Activated naive CD4-positive, alpha-beta T cell treated with anti-CD3 and anti-CD28 coated beads, Interleukin-2, amount 10 ng/mL, durations not matched to agents 7 days and 5 days (primary cell): ENCODE data around the gene EXOSC2.

Source experiments
- CTCF ChIA-PET: fragments of 350-600 bp; sonication (Branson Sonifier 250); formaldehyde crosslinking; loops from one replicate; lab custom pipeline; 2021; ENCODE audit warnings: antibody characterized with exemption; lab: Charles Lee
- DNase-seq: peaks from one replicate; pipeline ENCODE4 v3.0.0-alpha.2; 2020
- H3K27ac Mint-ChIP-seq: one replicate; pipeline ENCODE4 v1.8.0; 2021; ENCODE audit warnings: mild to moderate bottlenecking, moderate library complexity, mixed read lengths
- H3K27me3 Mint-ChIP-seq: one replicate; pipeline ENCODE4 v1.8.0; 2021; ENCODE audit warnings: mild to moderate bottlenecking, mixed read lengths
- H3K36me3 Mint-ChIP-seq: one replicate; pipeline ENCODE4 v1.8.0; 2021; ENCODE audit warnings: mixed read lengths
- H3K4me1 Mint-ChIP-seq: one replicate; pipeline ENCODE4 v1.8.0; 2021; ENCODE audit warnings: mixed read lengths
- H3K4me3 Mint-ChIP-seq: one replicate; pipeline ENCODE4 v1.8.0; 2021; ENCODE audit warnings: mild to moderate bottlenecking, moderate library complexity, mixed read lengths
- H3K9me3 Mint-ChIP-seq: one replicate; pipeline ENCODE4 v1.8.0; 2021; ENCODE audit warnings: mixed read lengths

EXOSC2 gene

GRCh38 chr9:130693426-130694191 lies at the start of gene EXOSC2:
Gene EXOSC2, plus strand, starts transcription at chr9:130693780. Its CDS starts 12 bp downstream, at chr9:130693792.
- CTCF ChIA-PET, result interaction anchor here (1.1 to 2.3 kb wide), 8 partner anchors 8 to 16 kb away, joined by 3 to 15 read pairs (median 5); no protein-coding TSS in a partner anchor
- Mint-ChIP-seq H3K36me3 (peaks cover 25% of the 10 kb centered on the region), H3K27ac (peak within 1 kb of the TSS; percentile 91), H3K4me1 (peaks cover 51% of the 10 kb centered on the region), H3K27me3 (peaks cover 9% of the 10 kb centered on the region), H3K4me3 (peak within 1 kb of the TSS; percentile 90), H3K9me3 (peaks cover 2% of the 10 kb centered on the region)
- peak; percentile 100 for DNase-seq

GRCh38 chr9:130651221-130651620 lies 42.4 kb upstream of the EXOSC2 start:
- no peak overlapping the region for H3K27ac Mint-ChIP-seq
- no peak for DNase-seq
- H3K36me3 Mint-ChIP-seq, result no peaks in the 10 kb centered on the region
- no peaks in the 10 kb centered on the region for H3K9me3 Mint-ChIP-seq
- no peak overlapping the region for H3K4me3 Mint-ChIP-seq
- CTCF ChIA-PET, result no interaction called here
- no peaks in the 10 kb centered on the region for H3K4me1 Mint-ChIP-seq
- H3K27me3 Mint-ChIP-seq, result peaks cover 29% of the 10 kb centered on the region

- Mint-ChIP-seq H3K27ac (no peak overlapping the region), H3K36me3 (no peaks in the 10 kb centered on the region), H3K27me3 (peaks cover 35% of the 10 kb centered on the region), H3K4me3 (no peak overlapping the region), H3K4me1 (no peaks in the 10 kb centered on the region), H3K9me3 (no peaks in the 10 kb centered on the region)
- no peak for DNase-seq
- CTCF ChIA-PET, result no interaction called here
These were observed 41.8 kb upstream of the EXOSC2 start for GRCh38 chr9:130651752-130652151.

GRCh38 chr9:130654879-130655278 lies 38.7 kb upstream of the EXOSC2 start:
- Mint-ChIP-seq H3K27me3 (peaks cover 66% of the 10 kb centered on the region), H3K36me3 (no peaks in the 10 kb centered on the region), H3K4me3 (no peak overlapping the region), H3K4me1 (peaks cover 4% of the 10 kb centered on the region), H3K27ac (no peak overlapping the region), H3K9me3 (no peaks in the 10 kb centered on the region)
- DNase-seq, result no peak
- CTCF ChIA-PET, result interaction anchor here (0.5 kb wide), 1 partner anchor 53 kb away, joined by 3 read pairs; no protein-coding TSS in a partner anchor

GRCh38 chr9:130658893-130659698 lies 34.5 kb upstream of the EXOSC2 start:
- Mint-ChIP-seq H3K27ac (no peak overlapping the region), H3K4me3 (no peak overlapping the region), H3K4me1 (peaks cover 11% of the 10 kb centered on the region), H3K9me3 (no peaks in the 10 kb centered on the region), H3K27me3 (peaks cover 92% of the 10 kb centered on the region), H3K36me3 (no peaks in the 10 kb centered on the region)
- CTCF ChIA-PET, result no interaction called here
- peak; percentile 17 for DNase-seq

- no peak overlapping the region for H3K27ac Mint-ChIP-seq
- CTCF ChIA-PET, result no interaction called here
- H3K4me3 Mint-ChIP-seq, result no peak overlapping the region
- peaks cover 99% of the 10 kb centered on the region for H3K27me3 Mint-ChIP-seq
- peak; percentile 18 for DNase-seq
- no peaks in the 10 kb centered on the region for H3K9me3 Mint-ChIP-seq
- H3K36me3 Mint-ChIP-seq, result no peaks in the 10 kb centered on the region
- H3K4me1 Mint-ChIP-seq, result peaks cover 11% of the 10 kb centered on the region
These were observed 33.8 kb upstream of the EXOSC2 start for GRCh38 chr9:130659699-130660248.

- CTCF ChIA-PET, result no interaction called here
- no peak overlapping the region for H3K27ac Mint-ChIP-seq
- peaks cover 12% of the 10 kb centered on the region for H3K4me1 Mint-ChIP-seq
- no peak overlapping the region for H3K4me3 Mint-ChIP-seq
- H3K27me3 Mint-ChIP-seq, result peaks cover 100% of the 10 kb centered on the region
- H3K9me3 Mint-ChIP-seq, result no peaks in the 10 kb centered on the region
- DNase-seq, result peak; percentile 17
- no peaks in the 10 kb centered on the region for H3K36me3 Mint-ChIP-seq
These were observed 33.3 kb upstream of the EXOSC2 start for GRCh38 chr9:130660326-130660682.

GRCh38 chr9:130660683-130661450 lies 32.7 kb upstream of the EXOSC2 start:
- no peak overlapping the region for H3K4me3 Mint-ChIP-seq
- CTCF ChIA-PET, result no interaction called here
- no peaks in the 10 kb centered on the region for H3K36me3 Mint-ChIP-seq
- H3K4me1 Mint-ChIP-seq, result peaks cover 15% of the 10 kb centered on the region
- H3K27ac Mint-ChIP-seq, result no peak overlapping the region
- H3K27me3 Mint-ChIP-seq, result peaks cover 100% of the 10 kb centered on the region
- H3K9me3 Mint-ChIP-seq, result no peaks in the 10 kb centered on the region
- DNase-seq, result peak; percentile 17

- H3K4me1 Mint-ChIP-seq, result peaks cover 15% of the 10 kb centered on the region
- CTCF ChIA-PET, result no interaction called here
- no peaks in the 10 kb centered on the region for H3K36me3 Mint-ChIP-seq
- peak; percentile 18 for DNase-seq
- H3K4me3 Mint-ChIP-seq, result no peak overlapping the region
- no peaks in the 10 kb centered on the region for H3K9me3 Mint-ChIP-seq
- H3K27me3 Mint-ChIP-seq, result peaks cover 100% of the 10 kb centered on the region
- H3K27ac Mint-ChIP-seq, result no peak overlapping the region
These were observed 32.0 kb upstream of the EXOSC2 start for GRCh38 chr9:130661451-130662098.

- Mint-ChIP-seq H3K27me3 (peaks cover 100% of the 10 kb centered on the region), H3K4me1 (peaks cover 15% of the 10 kb centered on the region), H3K9me3 (no peaks in the 10 kb centered on the region), H3K36me3 (no peaks in the 10 kb centered on the region), H3K4me3 (peak overlapping the region; percentile 31), H3K27ac (peak overlapping the region; percentile 68)
- CTCF ChIA-PET, result no interaction called here
- peak; percentile 15 for DNase-seq
These were observed 31.2 kb upstream of the EXOSC2 start for GRCh38 chr9:130662099-130662969.

- DNase-seq, result no peak
- H3K36me3 Mint-ChIP-seq, result no peaks in the 10 kb centered on the region
- H3K4me3 Mint-ChIP-seq, result no peak overlapping the region
- no peaks in the 10 kb centered on the region for H3K9me3 Mint-ChIP-seq
- CTCF ChIA-PET, result no interaction called here
- peak overlapping the region; percentile 68 for H3K27ac Mint-ChIP-seq
- H3K27me3 Mint-ChIP-seq, result peaks cover 100% of the 10 kb centered on the region
- H3K4me1 Mint-ChIP-seq, result peaks cover 15% of the 10 kb centered on the region
These were observed 30.7 kb upstream of the EXOSC2 start for GRCh38 chr9:130662970-130663257.

GRCh38 chr9:130663258-130663976 lies 30.2 kb upstream of the EXOSC2 start:
- no peak overlapping the region for H3K4me3 Mint-ChIP-seq
- H3K9me3 Mint-ChIP-seq, result no peaks in the 10 kb centered on the region
- no peak overlapping the region for H3K27ac Mint-ChIP-seq
- peaks cover 100% of the 10 kb centered on the region for H3K27me3 Mint-ChIP-seq
- CTCF ChIA-PET, result no interaction called here
- H3K4me1 Mint-ChIP-seq, result peaks cover 15% of the 10 kb centered on the region
- no peaks in the 10 kb centered on the region for H3K36me3 Mint-ChIP-seq
- no peak for DNase-seq

GRCh38 chr9:130663977-130664250 lies 29.7 kb upstream of the EXOSC2 start:
- H3K27me3 Mint-ChIP-seq, result peaks cover 100% of the 10 kb centered on the region
- no peaks in the 10 kb centered on the region for H3K36me3 Mint-ChIP-seq
- DNase-seq, result peak; percentile 10
- no peak overlapping the region for H3K27ac Mint-ChIP-seq
- H3K4me1 Mint-ChIP-seq, result peaks cover 14% of the 10 kb centered on the region
- H3K4me3 Mint-ChIP-seq, result no peak overlapping the region
- H3K9me3 Mint-ChIP-seq, result no peaks in the 10 kb centered on the region
- CTCF ChIA-PET, result no interaction called here
